MM.1S (cell line): ENCODE results near the gene GYS2.

Experiments
- EZH2 ChIP-seq: fragments of 300-600 bp; sonication (generic); optimal IDR thresholded peaks from 2 replicates; pipeline ENCODE3; 2017; ENCODE audit warnings: low read depth, mild to moderate bottlenecking, antibody characterized with exemption, low read length, mixed read lengths
- EZH2phosphoT487 ChIP-seq: fragments of 300-600 bp; sonication (generic); IDR thresholded peaks from 2 replicates; pipeline ENCODE4 v1.6.1; 2018; ENCODE audit warnings: antibody characterized with exemption, low read length
- TF ChIP-seq, protein P1 (sequence below): fragments of 300-600 bp; sonication (generic); IDR thresholded peaks from 2 replicates; pipeline ENCODE4 v1.5.1; 2016; ENCODE audit warnings: antibody characterized with exemption, low read length, mixed read lengths

DNA sequence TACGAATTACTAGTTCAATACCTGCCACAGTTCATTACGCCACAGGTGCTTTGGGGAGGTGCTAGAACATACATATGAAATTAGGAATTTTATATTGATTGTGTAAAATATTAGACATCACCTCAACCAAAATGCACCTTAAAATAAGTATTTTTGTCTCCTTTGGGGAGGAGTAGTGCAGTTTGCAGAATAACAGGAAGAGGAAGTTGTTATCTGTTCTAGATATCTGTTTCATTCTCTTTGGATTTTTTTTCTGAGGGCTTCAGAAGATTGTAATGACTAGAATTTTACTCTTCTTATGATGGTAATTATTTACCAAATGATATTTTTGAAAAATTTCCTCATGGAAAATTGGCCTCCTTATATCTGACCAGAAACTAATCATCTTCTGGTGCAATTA lies 9.9 kb upstream of the GYS2 start:
- TF ChIP-seq, protein P1, sequence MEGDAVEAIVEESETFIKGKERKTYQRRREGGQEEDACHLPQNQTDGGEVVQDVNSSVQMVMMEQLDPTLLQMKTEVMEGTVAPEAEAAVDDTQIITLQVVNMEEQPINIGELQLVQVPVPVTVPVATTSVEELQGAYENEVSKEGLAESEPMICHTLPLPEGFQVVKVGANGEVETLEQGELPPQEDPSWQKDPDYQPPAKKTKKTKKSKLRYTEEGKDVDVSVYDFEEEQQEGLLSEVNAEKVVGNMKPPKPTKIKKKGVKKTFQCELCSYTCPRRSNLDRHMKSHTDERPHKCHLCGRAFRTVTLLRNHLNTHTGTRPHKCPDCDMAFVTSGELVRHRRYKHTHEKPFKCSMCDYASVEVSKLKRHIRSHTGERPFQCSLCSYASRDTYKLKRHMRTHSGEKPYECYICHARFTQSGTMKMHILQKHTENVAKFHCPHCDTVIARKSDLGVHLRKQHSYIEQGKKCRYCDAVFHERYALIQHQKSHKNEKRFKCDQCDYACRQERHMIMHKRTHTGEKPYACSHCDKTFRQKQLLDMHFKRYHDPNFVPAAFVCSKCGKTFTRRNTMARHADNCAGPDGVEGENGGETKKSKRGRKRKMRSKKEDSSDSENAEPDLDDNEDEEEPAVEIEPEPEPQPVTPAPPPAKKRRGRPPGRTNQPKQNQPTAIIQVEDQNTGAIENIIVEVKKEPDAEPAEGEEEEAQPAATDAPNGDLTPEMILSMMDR: no peak
- no peak for TF ChIP-seq EZH2
- TF ChIP-seq EZH2phosphoT487: no peak
